Suppressor macrophage treated with lipopolysaccharide for 1 hour (primary cell): Measurements from ENCODE around the gene ATG101.

Experiments
- DNase-seq, 3 donors: peaks; one replicate each; pipeline ENCODE4 v3.0.0-alpha.2; 2020 to 2022

The ATG101 gene, protein sequence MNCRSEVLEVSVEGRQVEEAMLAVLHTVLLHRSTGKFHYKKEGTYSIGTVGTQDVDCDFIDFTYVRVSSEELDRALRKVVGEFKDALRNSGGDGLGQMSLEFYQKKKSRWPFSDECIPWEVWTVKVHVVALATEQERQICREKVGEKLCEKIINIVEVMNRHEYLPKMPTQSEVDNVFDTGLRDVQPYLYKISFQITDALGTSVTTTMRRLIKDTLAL

DNA sequence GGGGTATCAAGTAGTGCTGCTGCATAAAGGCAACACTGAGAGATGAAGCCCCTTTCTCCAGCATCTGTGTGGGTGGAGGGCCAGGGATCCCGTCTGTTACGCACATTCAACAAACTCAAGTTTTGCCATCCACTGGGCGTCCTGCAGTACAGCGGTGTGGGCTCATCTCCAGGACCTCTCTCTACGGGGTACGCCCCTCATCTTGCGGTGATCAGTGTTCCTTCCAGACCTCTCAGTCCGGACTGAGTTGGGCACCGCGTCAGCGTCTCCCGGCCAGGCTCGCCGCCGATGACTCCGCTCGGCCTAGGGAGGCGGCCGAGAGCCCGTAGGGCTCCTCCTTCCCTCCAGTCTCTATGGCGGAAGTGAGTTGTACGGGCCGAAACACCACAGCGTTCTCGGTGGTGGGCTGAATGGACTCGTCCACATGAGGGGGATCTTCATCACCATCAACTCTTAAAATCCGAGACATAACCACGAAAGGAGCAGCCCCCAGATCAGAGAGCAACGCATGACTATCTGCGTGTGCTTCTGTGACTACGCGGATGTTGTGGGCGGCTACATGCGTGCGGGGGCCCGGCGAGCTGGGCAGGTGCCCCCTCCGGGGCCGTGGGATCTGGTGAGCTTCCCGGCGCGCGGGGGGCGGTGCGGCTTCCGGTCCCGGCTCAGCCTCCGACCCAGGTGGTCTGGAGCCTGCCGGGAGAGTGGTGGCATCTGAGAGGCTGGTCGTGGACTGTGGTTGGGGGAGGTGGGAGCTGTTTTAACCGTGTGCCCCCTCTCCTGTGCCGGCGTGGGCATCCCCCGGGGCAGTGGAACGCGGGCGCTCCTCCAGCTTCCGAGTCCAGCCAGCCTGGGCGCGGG, at the start of gene ATG101:
Gene ATG101 (plus strand): TSS at position 652 of the 858 bp plus-strand sequence. CDS start 3,673 bp downstream, outside the sequence.
- DNase-seq: peak; percentile 96

DNA sequence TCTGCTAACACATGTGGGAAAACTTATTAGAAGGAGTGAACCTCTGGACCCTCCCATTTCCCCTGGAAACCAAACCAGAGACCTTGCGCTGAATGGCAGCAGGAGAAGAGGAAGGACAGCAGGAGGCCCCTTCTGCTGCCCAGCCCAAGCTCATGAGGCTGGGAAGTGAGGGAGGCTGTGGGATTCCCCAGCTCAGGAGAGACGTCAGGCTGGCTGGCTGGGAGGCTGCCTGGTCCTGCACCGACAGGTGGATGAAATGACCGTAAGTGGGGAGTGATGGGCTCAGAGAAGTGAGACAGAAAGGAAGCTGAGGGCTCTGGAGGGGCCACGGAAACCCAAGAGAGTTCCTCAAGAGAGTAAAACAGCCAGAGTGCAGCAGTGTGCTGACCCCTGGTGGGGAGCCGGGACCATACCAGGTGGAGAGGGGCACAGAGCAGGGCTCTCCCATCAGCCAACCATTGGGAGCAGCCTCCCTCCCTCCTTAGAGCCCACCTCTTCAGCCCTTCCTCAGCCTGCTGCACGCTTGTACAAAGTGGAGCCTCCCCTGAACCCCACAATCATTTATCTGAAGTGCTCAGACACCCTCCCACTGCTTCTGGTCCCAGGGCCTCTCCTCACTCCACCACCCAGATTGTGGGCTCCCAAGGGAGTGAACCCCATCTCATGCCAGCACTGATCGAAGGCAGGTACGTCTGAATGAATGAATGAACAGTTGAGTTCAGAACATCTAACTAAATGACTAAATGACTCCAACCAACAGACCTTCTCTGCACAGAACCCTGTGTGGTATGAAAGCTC, 49.0 kb upstream of the ATG101 start:
- DNase-seq: peak; percentile 53 to 78 (median 61)

DNA sequence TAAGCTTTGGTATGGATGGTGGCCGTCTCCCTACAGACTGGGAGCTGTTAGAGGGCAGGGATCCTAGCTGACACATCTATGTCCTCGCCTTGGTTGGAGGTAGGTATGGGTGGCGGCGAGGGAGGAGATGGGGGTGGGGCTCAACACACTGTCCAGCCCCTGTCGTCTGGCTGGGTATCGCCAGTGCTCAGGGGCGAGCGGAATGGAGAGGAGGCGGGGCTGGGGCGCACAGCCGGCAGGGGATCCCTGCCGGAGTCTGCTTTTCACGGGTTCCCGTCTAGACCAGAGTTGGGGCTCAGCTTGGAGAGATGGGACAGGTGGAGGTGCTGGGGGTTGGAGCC, 47.0 kb upstream of the ATG101 start:
- no peak for DNase-seq

DNA sequence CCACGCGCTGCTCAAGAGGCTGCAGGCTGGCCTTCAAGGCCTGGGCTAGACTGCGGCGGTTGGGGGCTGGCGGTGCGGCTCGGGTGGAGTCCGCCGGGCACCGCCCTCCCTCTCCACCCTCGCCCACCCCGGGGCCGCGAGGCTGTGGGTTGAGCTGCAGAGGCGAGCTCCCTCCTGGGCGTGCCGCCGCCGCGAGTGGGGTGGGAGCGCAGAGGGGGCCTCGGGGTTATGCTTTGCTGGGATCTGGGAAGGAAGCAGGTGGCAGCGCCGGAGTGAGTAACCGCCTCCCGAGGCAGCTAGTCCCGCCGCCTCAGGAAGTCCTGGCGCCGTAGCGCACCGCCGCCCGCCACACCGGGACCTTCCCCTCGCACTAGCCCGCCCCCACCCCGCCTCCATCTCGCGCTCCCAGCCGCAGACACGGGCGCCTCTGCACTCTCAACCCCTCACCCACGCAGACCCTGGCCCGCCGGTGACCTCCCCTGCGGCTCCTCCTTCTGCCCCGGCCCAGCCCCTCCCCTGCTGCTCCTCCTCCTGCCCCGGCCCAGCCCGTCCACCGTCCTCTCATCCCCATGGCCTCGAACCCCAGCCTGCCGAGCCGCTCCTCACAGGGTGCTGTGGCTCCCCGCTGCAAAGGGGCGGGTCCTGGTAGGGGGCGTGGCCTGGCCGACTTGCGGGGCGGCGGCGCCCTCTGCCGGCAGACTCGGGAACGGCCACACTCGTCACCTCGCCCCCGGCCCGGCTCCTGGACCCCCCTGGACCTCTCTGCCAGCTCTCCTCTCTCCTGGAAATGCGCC, 46.4 kb upstream of the ATG101 start:
- DNase-seq: peak; percentile 85 to 95 (median 89)

DNA sequence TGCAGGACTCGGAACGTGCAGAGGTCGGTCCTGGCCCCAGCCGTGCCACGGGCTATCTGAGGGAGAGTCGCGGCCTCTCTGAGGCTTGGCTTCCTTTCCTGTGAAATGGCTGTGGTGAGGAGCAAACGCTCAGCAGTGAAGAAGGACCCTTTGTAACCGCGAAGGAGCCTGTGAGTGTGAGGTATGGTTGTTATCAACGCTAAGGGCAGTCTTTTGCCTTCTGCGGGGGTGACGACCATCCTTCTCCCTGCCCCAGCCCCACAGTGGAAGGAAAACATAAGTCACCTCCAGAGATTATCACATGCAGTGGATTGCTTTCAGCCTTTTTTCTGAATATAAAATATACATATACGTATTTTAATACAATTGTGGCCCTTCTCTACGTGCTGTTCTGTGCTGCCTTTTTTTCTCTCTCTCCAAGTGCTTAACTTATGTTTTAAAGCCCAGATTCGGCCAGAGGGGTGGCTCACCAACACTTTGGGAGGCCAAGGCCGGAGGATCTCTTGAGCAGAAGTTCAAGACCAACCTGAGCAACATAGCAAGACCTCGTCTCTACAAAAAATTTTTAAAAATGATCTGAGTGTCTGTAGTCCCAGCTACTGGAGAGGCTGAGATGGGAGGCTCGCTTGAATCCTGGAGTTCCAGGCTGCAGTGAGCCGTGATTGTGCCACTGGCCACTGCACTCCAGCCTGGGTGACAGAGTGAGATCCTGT, 45.6 kb upstream of the ATG101 start:
- no peak for DNase-seq

DNA sequence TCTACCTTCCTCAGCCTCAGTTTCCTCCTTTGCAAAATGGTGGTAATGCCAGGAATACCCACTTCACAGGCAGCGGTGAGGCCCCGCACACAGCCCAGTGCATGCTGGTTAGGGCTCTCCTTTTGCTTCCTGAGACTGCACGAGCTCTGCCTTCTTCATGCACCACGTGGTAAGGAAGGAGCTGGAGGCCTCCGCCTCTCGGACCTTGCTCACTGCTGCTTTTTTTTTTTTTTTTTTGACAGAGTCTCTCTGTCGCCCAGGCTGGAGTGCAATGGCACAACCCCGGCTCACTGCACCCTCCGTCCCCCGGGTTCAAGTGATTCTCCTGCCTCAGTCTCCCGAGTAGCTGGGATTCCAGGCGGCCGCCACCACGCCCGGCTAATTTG, 44.9 kb upstream of the ATG101 start:
- DNase-seq: peak; percentile 71 to 75 (median 72)

DNA sequence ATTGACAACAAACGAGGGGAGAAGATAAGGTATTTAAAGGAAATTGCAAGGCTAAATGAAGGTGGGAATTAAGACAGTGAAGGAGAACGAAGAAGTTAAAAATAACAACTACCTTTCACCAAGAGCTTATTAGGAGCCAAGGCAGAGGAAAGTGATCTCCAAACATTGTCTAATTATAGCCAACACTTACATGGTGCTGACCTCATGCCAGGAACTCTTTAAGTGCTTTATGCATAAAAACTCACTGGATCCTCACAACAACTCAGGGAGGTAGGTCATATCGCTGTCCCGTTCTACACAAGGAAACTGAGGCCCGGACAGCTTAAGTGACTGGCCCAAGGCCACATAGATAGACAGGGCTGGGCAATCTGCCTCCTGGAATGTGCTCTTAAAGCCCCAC, 43.5 kb upstream of the ATG101 start:
- no peak for DNase-seq

DNA sequence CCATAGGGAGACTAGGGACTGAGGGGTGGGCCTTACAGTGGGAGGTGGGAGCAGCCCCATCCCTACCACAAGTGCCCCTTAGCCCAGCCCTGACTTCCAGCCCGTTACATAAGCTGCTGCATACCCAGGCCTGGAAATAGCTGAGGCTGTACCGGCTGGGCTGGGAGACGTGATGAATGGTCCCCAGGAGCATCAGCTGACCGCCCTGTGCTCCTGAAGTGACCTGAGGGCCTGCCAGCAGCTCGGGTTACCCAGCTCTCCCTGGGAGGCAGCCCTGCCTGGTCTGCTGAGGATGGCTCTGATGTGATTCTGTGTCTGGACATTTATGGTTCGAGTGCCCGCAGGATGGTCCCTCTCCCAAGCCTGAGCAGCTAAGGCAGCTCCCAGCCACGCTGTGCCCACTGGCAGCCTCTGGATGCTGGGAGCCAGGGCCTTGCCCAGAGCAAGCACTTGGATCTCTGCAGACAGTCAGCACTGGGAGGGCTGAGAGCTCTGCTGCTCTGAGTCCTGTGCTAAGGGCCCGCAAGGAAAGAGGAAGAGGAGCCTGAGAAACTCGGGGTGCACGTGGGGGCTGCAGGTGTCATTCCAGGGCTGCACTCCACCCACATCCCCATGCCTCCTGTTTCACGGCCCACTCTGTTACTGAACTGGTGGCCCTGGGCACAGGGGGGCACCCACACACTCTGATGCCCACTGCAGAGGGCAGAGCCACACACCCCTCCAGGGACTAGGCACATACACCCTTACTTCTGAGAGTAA, 42.5 kb upstream of the ATG101 start:
- DNase-seq: no peak

DNA sequence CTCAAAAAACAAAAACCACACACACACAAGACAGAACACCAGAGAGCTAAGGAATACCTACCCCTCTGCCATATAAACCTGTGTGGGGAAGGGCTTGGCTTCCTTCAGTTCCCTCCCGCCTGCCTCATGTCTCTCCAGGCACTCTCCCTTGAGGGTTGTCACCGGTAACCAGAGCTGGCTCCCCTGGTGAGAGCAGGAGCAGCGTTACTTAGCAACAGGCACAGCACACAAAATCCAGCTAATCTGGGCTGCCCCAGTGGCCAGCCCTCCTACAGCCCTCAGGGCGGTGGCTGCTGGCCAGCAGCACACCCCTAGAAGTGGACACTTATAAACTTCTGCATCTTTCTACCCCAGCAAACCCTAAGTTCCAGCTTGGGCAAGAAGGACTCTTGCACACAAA, 40.1 kb upstream of the ATG101 start:
- no peak for DNase-seq

DNA sequence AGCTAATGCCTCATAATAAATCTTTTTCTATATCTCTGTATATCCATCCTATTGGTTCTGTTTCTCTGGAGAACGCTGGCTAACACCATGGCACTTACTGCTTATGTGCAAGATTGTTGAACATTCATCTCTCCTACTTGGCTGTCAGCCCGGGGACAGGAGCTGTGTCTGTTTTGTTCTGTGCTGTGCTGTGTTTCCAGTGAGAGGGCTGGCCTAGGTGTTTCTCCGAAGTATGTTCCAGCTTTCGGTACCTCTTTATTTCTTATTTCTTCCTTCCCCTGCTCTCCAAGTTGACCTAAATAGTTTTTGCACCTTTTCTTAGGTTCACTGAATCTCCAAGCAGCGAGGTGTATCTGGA, 37.4 kb upstream of the ATG101 start:
- DNase-seq: no peak

DNA sequence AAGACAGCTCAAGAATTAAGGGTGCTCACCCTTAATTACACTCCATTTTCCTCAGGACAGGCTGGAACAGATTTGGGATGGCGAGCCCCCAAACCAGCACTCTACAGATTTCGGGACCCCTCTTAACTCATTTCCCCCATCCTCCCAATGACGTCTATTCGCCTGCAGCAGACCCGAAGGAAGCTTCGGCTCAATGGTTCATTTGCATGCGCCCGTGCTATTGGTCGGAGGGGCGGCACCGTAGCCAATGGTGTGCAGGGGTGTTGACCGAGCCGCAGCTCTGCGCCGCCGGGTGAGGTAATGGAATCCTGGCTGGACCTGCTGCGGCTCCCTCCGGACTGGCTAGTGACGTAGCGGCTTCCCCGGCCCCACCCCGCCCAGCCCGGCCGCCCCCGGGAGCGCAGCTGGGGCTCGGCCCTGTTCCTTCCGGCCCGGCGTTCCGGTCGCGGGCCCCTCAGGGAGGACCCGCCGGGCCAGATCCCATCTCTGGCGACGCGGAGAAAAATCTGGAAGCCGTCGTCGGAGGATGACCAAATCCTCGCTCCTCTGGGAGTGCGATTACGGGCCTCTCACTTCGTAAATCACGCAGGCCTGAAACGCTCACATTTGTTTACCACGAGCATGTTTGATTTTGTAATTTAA, 36.9 kb upstream of the ATG101 start:
- peak; percentile 96 to 97 (median 97) for DNase-seq

DNA sequence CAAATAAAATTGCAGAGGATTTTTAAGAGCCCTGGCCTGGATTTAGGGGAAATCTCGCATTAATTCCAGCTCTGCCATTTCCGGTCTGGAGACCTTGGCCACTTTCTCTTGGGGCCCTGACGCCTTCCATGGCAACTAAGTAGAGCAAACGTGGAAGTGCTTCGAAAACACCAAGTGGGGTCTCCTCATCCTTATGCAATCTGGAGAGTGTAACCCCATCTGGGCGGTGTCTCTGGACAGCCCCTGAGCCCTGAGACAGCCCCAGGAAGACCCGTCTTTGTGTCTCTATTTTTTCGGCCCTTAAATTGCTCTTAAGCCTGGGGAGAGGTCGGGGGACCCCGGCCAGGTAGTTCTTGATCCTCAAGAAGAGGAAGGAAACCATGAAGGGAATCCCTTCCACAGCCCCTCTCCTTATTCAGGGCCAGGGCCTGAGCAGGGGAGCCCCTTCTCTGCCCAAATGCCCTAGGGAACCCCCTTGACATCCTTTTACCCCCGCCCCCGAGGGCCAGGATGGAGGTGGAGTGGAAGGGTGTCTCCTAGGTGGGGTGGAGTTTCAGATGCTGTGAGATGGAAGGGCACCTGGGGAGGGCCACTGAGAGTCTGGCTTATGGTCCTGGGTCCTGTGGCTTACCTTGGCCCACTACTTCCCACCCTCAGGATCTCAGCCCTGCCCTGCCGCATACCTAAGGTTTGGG, 36.2 kb upstream of the ATG101 start:
- DNase-seq: no peak

DNA sequence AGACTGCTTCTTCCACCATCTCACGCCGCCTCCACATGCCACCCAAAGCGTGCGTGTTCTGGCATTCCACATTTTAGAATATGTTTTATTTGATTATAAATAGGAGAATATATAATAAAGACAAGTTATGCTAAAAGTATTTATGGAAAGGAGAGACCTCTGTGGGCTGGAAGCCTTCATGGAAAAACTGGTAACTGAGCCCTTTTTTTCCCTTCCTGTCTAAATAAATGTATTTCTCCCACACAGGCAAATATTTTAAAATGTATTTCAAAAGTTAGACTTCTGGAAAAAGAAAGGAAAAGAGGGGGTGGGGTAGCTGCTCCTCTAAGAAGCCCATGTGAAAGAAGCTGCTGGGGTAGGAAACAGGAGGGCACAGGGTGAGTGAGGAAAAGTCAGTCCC, 34.6 kb upstream of the ATG101 start:
- no peak for DNase-seq

DNA sequence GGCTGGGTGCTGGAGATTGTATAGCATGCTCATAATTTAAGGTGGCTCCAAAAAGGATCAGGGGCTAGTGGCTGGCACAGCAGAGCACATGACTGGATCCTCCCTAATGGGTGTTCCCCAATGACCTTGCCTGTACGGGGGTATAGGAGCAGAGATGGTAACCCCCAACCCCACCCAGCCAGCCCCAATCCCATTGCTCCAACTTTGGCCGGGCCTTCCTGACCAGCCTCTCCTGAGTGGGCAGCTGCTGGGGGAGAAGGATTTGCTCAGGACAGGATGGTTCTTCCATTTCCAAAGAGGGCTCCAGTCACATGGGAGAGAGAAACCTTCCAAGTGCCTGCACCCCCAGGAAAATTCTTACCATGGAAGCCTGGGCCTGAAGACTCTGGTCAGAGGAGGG, 33.9 kb upstream of the ATG101 start:
- no peak for DNase-seq

DNA sequence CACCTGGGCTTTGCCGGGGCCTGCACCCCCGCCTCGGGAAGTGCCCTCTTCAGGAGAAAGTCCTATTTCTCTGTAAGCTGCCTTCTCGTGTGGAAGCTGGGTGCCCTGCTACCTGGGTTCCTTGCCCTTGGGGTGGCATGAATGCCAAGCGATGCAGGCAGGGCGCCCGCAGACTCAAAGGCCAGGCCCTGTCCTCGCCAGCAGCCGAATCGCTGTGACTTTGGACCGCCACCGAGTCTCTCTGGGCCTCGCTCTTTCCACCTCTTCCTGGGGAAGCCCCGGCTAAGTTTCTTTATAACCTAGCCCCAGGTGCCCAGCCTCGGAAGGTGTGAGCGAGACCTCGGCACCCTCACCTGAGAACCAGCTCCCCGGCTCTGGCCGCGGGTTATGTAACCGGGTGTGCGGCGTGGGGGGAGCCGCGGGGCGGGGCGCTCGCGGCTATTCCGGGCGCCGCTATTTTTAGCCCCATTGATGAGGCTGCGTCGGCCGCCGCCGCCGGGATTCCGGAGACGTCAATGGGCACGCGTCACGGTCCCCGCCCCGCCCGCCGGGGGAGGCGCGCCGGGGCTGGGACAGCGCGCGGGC, 33.1 kb upstream of the ATG101 start:
- DNase-seq: peak; percentile 79 to 92 (median 87)

DNA sequence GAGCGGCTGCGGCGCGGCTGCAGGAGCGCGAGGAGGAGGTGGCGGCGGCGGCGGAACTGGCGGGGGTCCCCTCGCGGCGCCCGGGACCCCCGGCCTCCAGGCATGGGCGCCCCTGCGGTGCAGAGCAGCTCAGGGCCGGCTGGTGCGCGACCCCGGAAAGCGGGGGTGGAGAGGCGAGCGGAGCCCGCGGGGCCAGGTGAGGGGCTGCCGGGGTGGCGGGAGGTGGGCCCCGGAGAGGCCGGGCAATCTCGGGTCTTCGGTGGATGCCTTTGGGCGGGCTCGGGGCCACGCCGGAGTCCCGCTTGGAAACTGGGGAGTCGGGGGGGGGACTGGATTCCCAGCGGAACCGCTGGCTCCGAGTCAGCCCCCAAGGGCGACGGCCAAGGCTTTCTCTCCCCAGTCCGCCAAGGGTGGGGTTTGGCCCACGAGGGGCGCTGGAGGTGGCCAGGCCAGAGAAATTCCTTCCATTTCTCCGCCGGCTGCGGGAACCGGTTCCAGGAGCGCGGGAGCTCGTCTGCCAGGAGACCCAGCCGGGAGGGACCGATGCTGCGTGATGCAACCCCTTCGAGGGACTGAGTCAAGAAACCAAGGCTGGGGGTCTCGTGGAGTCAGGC, 32.4 kb upstream of the ATG101 start:
- peak in 1 of 3 donors; percentile 35 for DNase-seq

DNA sequence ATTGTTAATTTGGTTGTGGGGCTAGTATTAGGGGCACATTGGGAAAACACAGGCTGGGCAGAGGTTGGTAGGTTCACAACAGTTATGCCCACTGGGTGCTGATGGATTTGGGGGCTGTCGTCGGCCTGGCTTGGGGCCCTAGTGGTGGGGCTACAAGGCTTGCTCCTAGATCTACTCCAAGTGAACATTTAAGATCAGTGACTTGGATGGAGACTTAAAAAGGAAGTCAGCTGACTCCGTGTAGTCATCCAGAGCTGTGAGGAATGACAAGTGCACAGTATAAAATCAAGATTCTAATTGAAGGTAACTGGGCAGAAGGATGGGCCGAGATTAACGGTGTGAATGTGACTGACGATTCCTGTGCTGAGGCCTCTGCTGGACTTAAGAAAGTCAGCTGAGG, 31.3 kb upstream of the ATG101 start:
- DNase-seq: peak; percentile 50 to 65 (median 63)

DNA sequence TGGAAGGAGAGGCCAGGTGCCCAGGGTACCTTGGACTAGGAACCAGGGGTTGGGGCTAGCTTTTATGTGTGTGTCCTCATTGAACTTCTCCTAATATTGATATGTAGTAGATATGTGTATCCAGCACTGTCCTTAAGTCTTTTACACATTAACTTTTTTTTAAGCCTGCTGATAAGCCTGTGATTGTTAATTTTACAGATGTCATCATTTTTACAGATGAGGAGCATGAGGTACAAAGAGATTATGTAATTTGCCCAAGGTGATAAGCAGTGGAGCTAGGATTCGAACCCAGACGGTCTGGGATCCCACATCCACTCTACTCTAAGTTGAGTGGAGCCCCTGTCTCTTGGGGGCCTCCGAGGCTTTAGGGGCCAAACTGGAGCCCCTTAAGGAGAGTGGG, 28.7 kb upstream of the ATG101 start:
- DNase-seq: no peak

DNA sequence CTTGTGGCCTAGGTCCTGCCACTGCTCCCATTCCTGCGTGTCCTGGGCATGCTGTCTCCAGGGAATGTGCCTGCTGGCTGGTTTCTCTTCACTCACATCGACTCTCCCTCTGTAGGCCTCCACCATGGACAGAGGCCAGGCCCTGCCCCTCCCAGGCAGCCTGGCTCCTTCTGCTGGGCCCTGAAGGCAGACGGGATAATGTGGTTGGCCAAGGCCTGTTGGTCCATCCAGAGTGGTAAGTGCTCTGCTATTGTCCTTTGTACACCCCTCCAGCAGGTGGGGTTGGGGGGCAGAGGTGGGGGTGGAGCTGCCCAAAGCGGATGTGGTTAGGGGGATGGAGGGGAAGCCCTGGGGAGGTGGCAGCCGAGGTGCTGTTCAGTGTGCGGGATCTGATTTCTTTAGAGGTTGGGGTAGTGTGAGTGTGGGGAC, 28.1 kb upstream of the ATG101 start:
- no peak for DNase-seq
